Heart left ventricle (tissue), 16 donors: ENCODE measurements around the gene DNER. TPM values are rescaled to one million over a fixed set of nuclear protein-coding genes. Genes with fewer than 3 reads are reported as not detected.

ENCODE experiments used
- ATAC-seq, 4 donors: fragments of 200-7000 bp; cut with Tn5 transposase; one replicate each; pipeline ENCODE4 v1.9.1; 2020 to 2022; ENCODE audit warnings: moderate library complexity in 4 of 4, mild to moderate bottlenecking in 3 of 4, moderate number of reproducible peaks in 1 of 4
- DNase-seq, 5 donors: peaks; one replicate each; pipeline ENCODE4 v3.0.0-alpha.2; 2020
- H3K27ac ChIP-seq, 12 donors: fragments of 200-600 bp; sonication (generic) in 4 of 12; one replicate each; pipeline versions ENCODE4 v1.5.0 to v1.8.0; 2016 to 2022; ENCODE audit warnings: mild to moderate bottlenecking in 2 of 12
- H3K27me3 ChIP-seq, 9 donors: fragments of 200-600 bp; sonication (generic) in 2 of 9; one replicate each; pipeline versions ENCODE4 v1.5.1 to v1.8.0; 2016 to 2022; ENCODE audit warnings: mild to moderate bottlenecking in 3 of 9
- H3K36me3 ChIP-seq, 9 donors: fragments of 200-600 bp; sonication (generic) in 2 of 9; one replicate each; pipeline versions ENCODE4 v1.5.0 to v1.8.0; 2018 to 2022; ENCODE audit warnings: mild to moderate bottlenecking in 2 of 9
- H3K4me1 ChIP-seq, 12 donors: fragments of 200-600 bp; sonication (generic) in 4 of 12; one replicate each; pipeline versions ENCODE4 v1.5.0 to v1.8.0; 2016 to 2022; ENCODE audit warnings: mild to moderate bottlenecking in 3 of 12
- H3K4me3 ChIP-seq, 12 donors: fragments of 200-600 bp; sonication (generic) in 4 of 12; one replicate each; pipeline versions ENCODE4 v1.5.0 to v1.8.0; 2017 to 2022; ENCODE audit warnings: mild to moderate bottlenecking in 9 of 12, moderate library complexity in 4 of 12
- H3K9me3 ChIP-seq, 12 donors: fragments of 200-600 bp; sonication (generic) in 4 of 12; one replicate each; pipeline versions ENCODE4 v1.5.0 to v1.8.0; 2016 to 2022; ENCODE audit warnings: mild to moderate bottlenecking in 1 of 12
- CTCF ChIP-seq, 12 donors: fragments of 200-600 bp; sonication (generic) in 4 of 12; IDR thresholded peaks; one replicate each; pipeline versions ENCODE4 v1.5.0 to v1.8.0; 2018 to 2022; ENCODE audit warnings: antibody characterized with exemption in 12 of 12, mild to moderate bottlenecking in 5 of 12
- POLR2A ChIP-seq, 2 donors: fragments of 450-650 bp; IDR thresholded peaks; one replicate each; pipeline ENCODE4 v1.6.1; 2017; ENCODE audit warnings: antibody characterized with exemption in 2 of 2, mild to moderate bottlenecking in 2 of 2, moderate library complexity in 2 of 2
- WGBS, 4 donors: extraction: QIAGEN DNeasy Blood & Tissue Kit in 2 of 4; methylation state at CpG; one replicate each; pipeline versions ENCODE4 v1.1.5 to v1.1.7; 2013 to 2018; 5-methylcytosine and 5-hydroxymethylcytosine counted together
- intact Hi-C, 10 donors: fragments of 100-400 bp; cut with DNase I; formaldehyde crosslinking; loops; one replicate each; pipeline versions ENCODE4 v1.11.1 to v1.14.2; 2022
- polyA plus RNA-seq, 2 donors: library from polyadenylated mRNA; stranded (reverse); fragments of 200-250 nt; gene quantifications; one replicate each; pipeline ENCODE4 v1.2.3, GENCODE V29; 2013
- total RNA-seq, 9 donors: library from RNA; depleted of rRNA in 2 of 9; stranded (reverse); fragments of >200 nt in 2 of 9; fragmentation: NEBNext Ultra II Directional in 3 of 9; extraction: Animal tissue kit (Norgen Biotek cat#: 25700) in 3 of 9; gene quantifications; one replicate each; pipeline versions ENCODE4 v1.1.0 to v1.2.4, GENCODE V29; 2016 to 2023
- donor health status: ischemic (EF 13 %, LVEDD 7.1; RV severe dilation, severe dysfunction).
- donor health status: healthy with polysubstance abuse.
- donor health status: DM: no; HTN: yes; CAD: no.
- donor health status: DM: no; HTN: no; CAD: no.
- donor health status: ischemic (EF 25% LVEDD 6.9; RV normal size, moderate dysfunction).
- donor health status: ischemic (EF 25% LVEDD 5.7; RV mildly dilated, moderate dysfunction).
- donor health status: healthy.
- donor health status: DM: yes; HTN: yes; CAD: no.
- donor health status: ischemic (EF 35%, LVEDD 5.7; RV mildly dilated, moderate dysfunction).
- donor health status: nonischemic (EF 11% LVEDD 7.7; RV severe dilation, severe dysfunction).
- donor health status: DM: yes; HTN: yes; CAD: no.
- donor health status: PGD.
- donor health status: ischemic (EF 29% LVEDD 5.4; RV normal size, mild dysfunction).
- donor health status: nonischemic (EF 23%, LVEDD 6.1; RV moderate dilation, normal function).

The DNER gene
- total and polyA plus RNA-seq, 11 donors: 0.19 to 3.3 (median 0.82) TPM

GRCh38 chr2:229673676-229674075, 40.7 kb downstream of the DNER start:
- no peak for TF ChIP-seq POLR2A (IDR thresholded peaks at IDR 0.05)
- TF ChIP-seq CTCF (IDR thresholded peaks at IDR 0.05): no peak
- 74 to 91% (median 90%) methylated on average over 5 of the region's 5 CpGs for WGBS, 4 donors
- Histone ChIP-seq H3K27me3 (peaks cover 0 to 34% (median 3%) of the 10 kb centered on the region in 9 donors), H3K9me3 (no peaks in the 10 kb centered on the region), H3K4me1 (no peaks in the 10 kb centered on the region), H3K4me3 (no peak overlapping the region), H3K27ac (no peak overlapping the region), H3K36me3 (no peaks in the 10 kb centered on the region)
- DNase-seq: no peak
- intact Hi-C loops: no loop called here
- ATAC-seq: no peak

- Histone ChIP-seq H3K9me3 (no peaks in the 10 kb centered on the region), H3K27me3 (peaks cover 0 to 20% (median 0%) of the 10 kb centered on the region in 9 donors), H3K4me3 (no peak overlapping the region), H3K4me1 (no peaks in the 10 kb centered on the region), H3K36me3 (no peaks in the 10 kb centered on the region), H3K27ac (no peak overlapping the region)
- TF ChIP-seq POLR2A (IDR thresholded peaks at IDR 0.05): no peak
- TF ChIP-seq CTCF (IDR thresholded peaks at IDR 0.05): no peak
- intact Hi-C loops: no loop called here
- 55 to 71% (median 62%) methylated on average over 8 of the region's 8 CpGs for WGBS, 4 donors
- no peak for ATAC-seq
- DNase-seq: no peak
These were observed 42.3 kb downstream of the DNER start for GRCh38 chr2:229672021-229672420.

- Histone ChIP-seq H3K27me3 (peaks cover 0 to 16% (median 0%) of the 10 kb centered on the region in 9 donors), H3K36me3 (no peaks in the 10 kb centered on the region), H3K9me3 (no peaks in the 10 kb centered on the region), H3K27ac (no peak overlapping the region), H3K4me1 (no peaks in the 10 kb centered on the region), H3K4me3 (no peak overlapping the region)
- ATAC-seq (no peak), DNase-seq (no peak)
- intact Hi-C loops: no loop called here
- WGBS, 4 donors: 50 to 65% (median 56%) methylated on average over 3 of the region's 3 CpGs
- TF ChIP-seq POLR2A (IDR thresholded peaks at IDR 0.05): no peak
- TF ChIP-seq CTCF (IDR thresholded peaks at IDR 0.05): no peak
These were observed 44.5 kb downstream of the DNER start for GRCh38 chr2:229669841-229670240.

GRCh38 chr2:229666811-229667210, 47.5 kb downstream of the DNER start:
- H3K27ac ChIP-seq: no peak overlapping the region
- intact Hi-C loops: no loop called here
- no peak overlapping the region for H3K4me3 ChIP-seq
- no peaks in the 10 kb centered on the region for H3K9me3 ChIP-seq
- peaks cover 0 to 5% (median 0%) of the 10 kb centered on the region in 9 donors for H3K27me3 ChIP-seq
- TF ChIP-seq CTCF (IDR thresholded peaks at IDR 0.05) (no peak), POLR2A (IDR thresholded peaks at IDR 0.05) (no peak)
- DNase-seq (no peak), ATAC-seq (no peak)
- H3K4me1 ChIP-seq: no peaks in the 10 kb centered on the region
- H3K36me3 ChIP-seq: no peaks in the 10 kb centered on the region
- WGBS, 4 donors: 77 to 86% (median 80%) methylated on average over 3 of the region's 3 CpGs
